OCI-LY1 (cell line): ENCODE data around the gene PACSIN1.

Experiments used
- CTCF ChIP-seq: fragments of 200-600 bp; sonication (generic), shearing (Covaris generic); IDR thresholded peaks from 2 replicates; pipeline ENCODE4 v1.5.1; 2017; ENCODE audit warnings: mild to moderate bottlenecking, antibody characterized with exemption, low read length, moderate library complexity, mixed read lengths
- EZH2 ChIP-seq: fragments of 200-600 bp; sonication (generic), shearing (Covaris generic); IDR thresholded peaks from 2 replicates; pipeline ENCODE4 v1.8.0; 2017; ENCODE audit warnings: borderline replicate concordance, mixed run types, mild to moderate bottlenecking, antibody characterized with exemption, low read length, moderate library complexity, mixed read lengths

GRCh38 chr6:34566830-34567546, 101.1 kb downstream of the PACSIN1 start:
- TF ChIP-seq CTCF (no peak), EZH2 (no peak)
